Adipose tissue (tissue), 3 donors: ENCODE measurements around the gene MYRF. TPM values are rescaled to one million over a fixed set of nuclear protein-coding genes. Genes with fewer than 3 reads are reported as not detected.

ENCODE experiments used
- H3K27ac ChIP-seq: one replicate; pipeline ENCODE4 v1.5.1; 2013; ENCODE audit warnings: low read depth, low read length
- WGBS, 3 donors: extraction: QIAGEN DNeasy Blood & Tissue Kit; methylation state at CpG; one replicate each; pipeline ENCODE4 v1.1.7; 2013; 5-methylcytosine and 5-hydroxymethylcytosine counted together
- polyA plus RNA-seq, 3 donors: library from polyadenylated mRNA; stranded (reverse); fragments of 200-250 nt; gene quantifications; one replicate each; pipeline ENCODE4 v1.2.3, GENCODE V29; 2013
- donor health status: healthy with polysubstance abuse.
- donor health status: Bipolar disorder and iron deficiency.
- donor health status: healthy.

Gene MYRF
- polyA plus RNA-seq, 3 donors = 4.0 to 13.4 (median 7.5) TPM

GRCh38 chr11:61817471-61818202, 65.2 kb downstream of the MYRF start:
- no peak overlapping the region for H3K27ac ChIP-seq
- 74 to 82% (median 78%) methylated on average over 6 of the region's 6 CpGs for WGBS, 3 donors

- 90 to 91% (median 91%) methylated on average over 2 of the region's 2 CpGs for WGBS, 3 donors
- no peak overlapping the region for H3K27ac ChIP-seq
These were observed 67.7 kb downstream of the MYRF start for GRCh38 chr11:61820174-61820573.

- H3K27ac ChIP-seq = peak overlapping the region; percentile 75
- whole genome bisulfite sequencing, 3 donors = 15 to 48% (median 16%) methylated on average over 23 of the region's 23 CpGs
These were observed 74.6 kb downstream of the MYRF start for GRCh38 chr11:61826930-61827570.

DNA sequence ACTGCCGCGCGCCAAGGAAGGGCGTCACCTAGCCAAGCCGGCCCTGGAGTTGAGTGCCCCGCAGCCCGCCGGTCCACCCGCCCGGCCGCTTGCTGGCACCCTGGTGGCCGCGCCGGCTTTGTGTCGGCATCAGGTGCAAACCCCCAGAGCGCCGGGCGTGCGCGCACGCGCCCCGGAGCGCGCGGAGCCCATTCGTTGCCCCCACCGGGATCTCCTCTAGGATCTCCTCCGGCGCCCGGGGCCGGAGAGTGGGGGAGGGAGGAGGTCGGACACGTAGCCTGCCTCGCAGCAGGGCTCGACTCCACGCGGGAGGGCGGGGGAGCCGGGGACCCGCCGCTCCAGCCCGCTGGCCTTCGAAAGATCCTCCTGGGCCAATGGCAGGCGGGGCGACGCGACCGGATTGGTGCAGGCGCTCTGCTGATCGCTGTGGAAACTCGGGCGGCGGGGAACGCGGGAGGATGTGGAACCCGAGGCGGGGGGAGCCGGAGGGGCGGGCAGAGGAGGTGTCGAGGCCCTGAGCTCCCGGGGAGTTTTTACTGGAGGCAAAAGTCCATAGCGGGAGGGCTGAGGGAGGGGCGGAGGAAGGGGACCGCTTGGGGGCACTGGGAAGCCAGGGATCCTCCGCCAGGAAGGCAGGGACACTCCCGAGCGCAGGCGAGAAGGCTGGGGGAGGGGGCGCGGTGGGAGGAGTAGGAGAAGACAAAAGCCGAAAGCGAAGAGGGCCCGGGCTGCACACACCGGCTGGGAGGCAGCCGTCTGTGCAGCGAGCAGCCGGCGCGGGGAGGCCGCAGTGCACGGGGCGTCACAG, 75.3 kb downstream of the MYRF start, which contains the start of gene FADS2:
Gene FADS2, plus strand, starts transcription at position 730 of the 808 bp plus-strand sequence. CDS start 91 bp downstream, outside the sequence.
- H3K27ac ChIP-seq = peak within 1 kb of the TSS; percentile 75
- 1% methylated on average over 80 to 83 of the region's 83 CpGs for WGBS, 3 donors

- H3K27ac ChIP-seq = no peak overlapping the region
- WGBS, 3 donors = 0 to 1% (median 1%) methylated on average over 16 of the region's 16 CpGs
These were observed 75.9 kb downstream of the MYRF start for GRCh38 chr11:61828379-61828628.

DNA sequence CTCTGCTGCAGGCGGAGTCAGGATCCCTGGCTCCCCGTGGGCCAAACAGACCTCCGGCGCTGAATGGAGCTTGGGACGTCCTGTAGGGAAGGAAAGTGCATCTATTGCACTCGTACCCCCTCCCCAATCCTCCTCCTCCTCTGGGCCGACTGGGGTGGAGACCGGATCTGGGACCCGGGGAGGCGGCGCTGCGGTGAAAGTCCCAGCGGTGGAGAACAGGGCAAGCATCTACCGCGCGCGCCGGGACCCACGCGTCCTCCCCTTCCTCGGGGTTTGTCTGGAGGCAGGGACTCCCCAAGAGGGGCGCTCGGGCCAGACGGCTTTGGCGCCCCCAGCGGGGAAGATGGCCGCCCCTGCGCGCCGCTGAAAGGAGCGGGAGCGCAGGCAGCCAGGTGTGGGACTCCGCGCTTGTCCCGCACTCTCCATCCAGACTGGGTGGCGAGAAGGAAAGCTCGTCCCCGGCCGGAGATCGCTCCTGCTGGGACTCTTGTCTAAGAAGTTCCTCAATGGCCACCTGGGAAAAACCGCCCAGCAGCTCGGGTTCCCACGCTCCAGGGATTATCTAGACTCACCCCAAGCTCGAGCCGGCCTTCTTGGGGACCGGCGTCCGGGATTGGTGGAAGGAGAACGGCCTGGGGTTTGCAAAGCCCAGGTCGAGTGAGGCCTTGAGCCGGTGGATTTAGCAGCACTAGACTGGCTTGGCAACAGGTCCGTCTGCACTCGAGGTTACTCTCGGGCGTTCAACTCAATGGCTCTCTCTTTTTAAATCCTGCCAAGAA, 76.4 kb downstream of the MYRF start:
- WGBS, 3 donors = 1 to 2% (median 2%) methylated on average over 52 to 55 of the region's 55 CpGs
- no peak overlapping the region for H3K27ac ChIP-seq

GRCh38 chr11:61829806-61830205, 77.4 kb downstream of the MYRF start:
- WGBS, 3 donors = 78 to 87% (median 81%) methylated on average over 4 of the region's 4 CpGs
- H3K27ac ChIP-seq = no peak overlapping the region

- WGBS, 3 donors = 34 to 66% (median 40%) methylated on average over 8 of the region's 8 CpGs
- no peak overlapping the region for H3K27ac ChIP-seq
These were observed 78.0 kb downstream of the MYRF start for GRCh38 chr11:61830237-61831105.

DNA sequence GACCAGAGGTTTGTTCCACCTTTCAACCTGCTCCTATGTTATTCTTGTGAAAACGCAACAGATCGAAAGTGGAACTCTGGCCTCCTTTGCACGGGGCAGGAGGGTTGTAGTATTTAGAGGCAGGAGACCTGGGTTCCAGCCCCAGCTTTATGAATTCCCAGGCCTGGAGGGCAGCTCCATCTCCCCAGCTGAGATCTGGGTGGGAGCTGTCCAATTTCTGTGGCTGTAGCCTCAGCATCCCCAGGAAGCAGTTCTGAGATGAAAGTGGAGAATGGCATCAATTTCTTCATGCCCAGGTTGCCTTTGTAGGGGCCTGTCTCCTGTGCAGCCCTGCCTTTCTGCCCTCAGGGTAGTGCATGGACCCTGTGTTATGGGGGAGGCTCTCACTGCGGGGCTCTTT, 79.8 kb downstream of the MYRF start:
- WGBS, 3 donors = 88 to 94% (median 90%) methylated on average over 4 of the region's 4 CpGs
- H3K27ac ChIP-seq = no peak overlapping the region

GRCh38 chr11:61832754-61833153, 80.3 kb downstream of the MYRF start:
- H3K27ac ChIP-seq = no peak overlapping the region
- 64 to 70% (median 70%) methylated on average over 7 of the region's 7 CpGs for WGBS, 3 donors

DNA sequence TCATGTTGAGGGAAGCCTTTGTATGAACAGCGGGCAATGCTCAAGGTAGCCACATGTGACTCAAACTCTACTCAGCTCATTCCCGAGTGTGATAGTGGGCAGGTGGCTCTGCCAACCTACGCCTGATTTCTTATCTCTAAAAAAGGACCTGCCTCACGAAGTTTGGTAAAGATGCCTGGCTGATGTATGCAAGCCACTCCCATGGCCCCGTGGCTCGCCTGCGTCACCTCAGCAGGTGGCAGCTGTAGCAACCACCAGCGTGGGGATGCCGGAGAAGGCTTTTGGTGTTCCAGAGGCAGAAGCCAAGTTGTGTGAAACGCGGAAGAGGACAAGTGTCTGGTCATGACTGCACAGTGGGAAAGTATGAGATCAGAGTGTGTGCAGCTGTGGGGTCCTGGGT, 81.0 kb downstream of the MYRF start:
- WGBS, 3 donors = 76 to 87% (median 80%) methylated on average over 11 of the region's 11 CpGs
- H3K27ac ChIP-seq = no peak overlapping the region

- WGBS, 3 donors = 90 to 96% (median 92%) methylated on average over 12 of the region's 12 CpGs
- no peak overlapping the region for H3K27ac ChIP-seq
These were observed 81.5 kb downstream of the MYRF start for GRCh38 chr11:61833926-61834277.

- WGBS, 3 donors = 28 to 53% (median 31%) methylated on average over 11 to 12 of the region's 12 CpGs
- H3K27ac ChIP-seq = peak overlapping the region; percentile 29
These were observed 82.0 kb downstream of the MYRF start for GRCh38 chr11:61834278-61835048.

- WGBS, 3 donors = 95 to 96% (median 96%) methylated on average over 8 of the region's 8 CpGs
- no peak overlapping the region for H3K27ac ChIP-seq
These were observed 83.8 kb downstream of the MYRF start for GRCh38 chr11:61836193-61836592.

DNA sequence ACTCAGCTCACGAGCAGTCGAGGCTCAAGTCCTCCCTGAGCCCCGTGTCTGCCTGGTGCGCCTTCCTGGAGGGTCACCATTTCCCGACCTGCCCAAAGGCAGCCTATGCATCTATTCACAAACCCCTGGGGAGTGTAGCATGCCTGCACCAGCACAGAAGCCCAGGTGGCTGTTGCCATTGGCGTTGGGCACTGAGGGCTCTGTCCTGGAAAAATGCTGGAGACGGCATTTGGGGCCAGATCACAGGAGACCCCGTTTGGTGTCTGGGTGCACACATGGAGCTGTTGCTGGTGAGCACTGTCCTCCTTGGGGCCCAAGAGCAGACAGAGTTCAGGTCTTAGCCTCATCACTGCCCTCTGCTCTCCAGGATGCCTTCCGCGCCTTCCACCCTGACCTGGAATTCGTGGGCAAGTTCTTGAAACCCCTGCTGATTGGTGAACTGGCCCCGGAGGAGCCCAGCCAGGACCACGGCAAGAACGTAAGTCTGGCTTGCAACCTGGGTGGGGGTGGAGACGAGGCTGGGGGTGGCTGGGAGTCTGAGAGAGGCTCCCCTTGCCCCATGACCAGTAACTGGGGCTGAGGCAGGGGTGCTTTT, 85.1 kb downstream of the MYRF start:
- 91 to 94% (median 94%) methylated on average over 15 of the region's 15 CpGs for WGBS, 3 donors
- no peak overlapping the region for H3K27ac ChIP-seq
